ENCODE measurements around the gene TBCK.

GRCh38 chr4:106032851-106033286 lies 283.1 kb downstream of the TBCK start:
- TF ChIP-seq, protein P1, sequence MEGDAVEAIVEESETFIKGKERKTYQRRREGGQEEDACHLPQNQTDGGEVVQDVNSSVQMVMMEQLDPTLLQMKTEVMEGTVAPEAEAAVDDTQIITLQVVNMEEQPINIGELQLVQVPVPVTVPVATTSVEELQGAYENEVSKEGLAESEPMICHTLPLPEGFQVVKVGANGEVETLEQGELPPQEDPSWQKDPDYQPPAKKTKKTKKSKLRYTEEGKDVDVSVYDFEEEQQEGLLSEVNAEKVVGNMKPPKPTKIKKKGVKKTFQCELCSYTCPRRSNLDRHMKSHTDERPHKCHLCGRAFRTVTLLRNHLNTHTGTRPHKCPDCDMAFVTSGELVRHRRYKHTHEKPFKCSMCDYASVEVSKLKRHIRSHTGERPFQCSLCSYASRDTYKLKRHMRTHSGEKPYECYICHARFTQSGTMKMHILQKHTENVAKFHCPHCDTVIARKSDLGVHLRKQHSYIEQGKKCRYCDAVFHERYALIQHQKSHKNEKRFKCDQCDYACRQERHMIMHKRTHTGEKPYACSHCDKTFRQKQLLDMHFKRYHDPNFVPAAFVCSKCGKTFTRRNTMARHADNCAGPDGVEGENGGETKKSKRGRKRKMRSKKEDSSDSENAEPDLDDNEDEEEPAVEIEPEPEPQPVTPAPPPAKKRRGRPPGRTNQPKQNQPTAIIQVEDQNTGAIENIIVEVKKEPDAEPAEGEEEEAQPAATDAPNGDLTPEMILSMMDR (IDR thresholded peaks at IDR 0.05; ENCODE audit: low read length): no peak
- no peak for TF ChIP-seq EZH2 (IDR thresholded peaks at IDR 0.05; ENCODE audit: borderline replicate concordance, low read length)
